HG02571 (cell line): ENCODE measurements around the gene ENAM.
A peak's percentile ranks its signal among the peaks of the same experiment; 100 is the strongest.
"Not testable (repeated sequence)": the region's sequence is repeated elsewhere in the genome, so short reads cannot be mapped to it uniquely, and the experiment has no call there.

ENCODE experiments used
- ATAC-seq: cut with Tn5 transposase; IDR thresholded peaks from one replicate; pipeline ENCODE4 v1.9.1; 2021; ENCODE audit warnings: mild to moderate bottlenecking, moderate library complexity; ENCODE audit not compliant: unreplicated experiment

Gene ENAM

DNA sequence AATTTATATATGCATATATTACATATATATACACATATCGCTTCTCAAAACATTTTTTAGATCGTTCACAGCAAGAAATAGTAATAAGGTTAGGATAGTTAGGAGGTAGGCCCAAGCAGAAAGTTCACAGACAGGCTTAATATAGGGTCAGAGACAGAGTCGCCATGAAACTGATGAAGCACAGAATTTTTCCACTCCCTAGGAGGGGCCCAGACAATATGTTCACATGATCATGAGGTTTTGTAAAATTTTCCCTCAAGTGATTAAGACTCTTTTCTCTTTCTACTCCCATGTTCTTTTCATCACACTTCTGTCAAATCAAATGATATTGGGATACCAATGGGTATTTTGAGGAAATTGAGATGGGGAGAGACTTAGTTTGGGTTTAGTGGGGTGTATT lies 5.2 kb upstream of the ENAM start:
- no peak for ATAC-seq

DNA sequence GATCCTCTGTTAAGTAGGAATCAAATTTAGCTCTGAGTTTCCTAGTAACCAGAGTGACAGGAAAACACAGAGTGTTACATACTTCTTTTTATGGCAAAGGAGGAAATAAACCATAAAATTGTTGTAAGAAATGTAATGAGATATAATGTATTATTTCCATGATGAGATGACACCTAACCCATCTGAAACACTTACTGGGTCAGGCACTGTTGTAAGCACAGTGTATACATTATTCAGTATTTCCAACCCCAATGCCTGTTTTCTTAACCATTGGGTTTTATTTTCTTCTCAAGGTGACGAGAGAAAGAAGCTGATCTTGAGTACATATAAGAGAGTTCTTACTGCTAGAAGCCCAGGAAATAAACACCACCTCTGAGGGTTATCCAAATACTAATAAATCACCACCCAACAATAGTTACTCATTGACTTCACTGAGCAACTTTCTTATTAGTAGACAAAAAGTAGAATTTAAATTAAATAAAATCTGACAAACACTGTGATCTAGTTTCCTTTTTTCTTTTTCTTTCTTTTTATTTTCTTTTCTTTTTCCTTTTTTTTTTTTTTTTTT lies 4.2 kb upstream of the ENAM start:
- no peak for ATAC-seq

DNA sequence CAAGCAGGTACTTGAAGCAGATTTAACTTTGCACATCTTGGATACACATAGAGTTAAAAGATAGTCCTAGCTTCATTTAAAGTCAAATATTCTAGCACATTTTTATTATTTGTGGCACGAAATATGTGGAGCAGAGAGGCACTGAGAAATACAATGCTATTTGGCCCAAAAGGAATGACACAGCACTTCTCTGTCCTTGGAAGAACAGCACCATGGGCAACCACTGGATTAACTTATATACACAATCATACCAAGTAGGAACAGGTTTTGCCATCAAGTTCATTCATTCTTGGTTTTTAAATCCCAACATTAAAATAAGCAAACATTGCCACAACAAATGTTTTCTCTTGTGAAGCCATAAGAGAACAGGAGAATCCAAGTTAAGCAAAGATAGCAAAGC lies 924 bp upstream of the ENAM start:
- no peak for ATAC-seq

DNA sequence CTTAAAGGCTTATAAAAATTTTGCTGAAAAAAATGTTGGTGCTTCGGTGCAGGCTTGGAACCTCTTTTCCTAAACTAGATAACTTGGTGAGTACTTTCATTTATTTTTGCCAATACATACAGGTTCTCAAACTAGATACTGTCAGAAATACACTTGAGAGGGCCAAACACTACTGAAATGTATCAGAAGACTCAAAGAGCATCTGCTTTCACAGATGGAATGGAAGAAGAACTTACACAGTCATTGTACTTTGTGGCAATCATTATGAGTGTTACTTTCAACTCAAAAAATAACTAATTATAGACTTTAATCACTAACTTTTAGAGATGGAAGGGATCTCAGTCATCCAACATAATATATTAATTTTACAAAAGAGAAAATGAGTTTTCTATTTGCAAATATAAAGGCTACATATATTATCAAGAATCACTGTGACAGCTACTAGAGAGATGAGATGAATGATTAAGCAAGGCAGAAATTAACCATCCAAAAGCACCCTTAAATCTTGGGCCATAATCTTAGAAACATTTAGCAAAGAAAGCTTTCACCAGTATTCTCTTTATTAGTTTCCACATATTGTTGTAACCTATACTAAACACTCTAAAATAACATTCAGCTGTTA lies 1.0 kb downstream of the ENAM start:
- peak; percentile 75 for ATAC-seq

DNA sequence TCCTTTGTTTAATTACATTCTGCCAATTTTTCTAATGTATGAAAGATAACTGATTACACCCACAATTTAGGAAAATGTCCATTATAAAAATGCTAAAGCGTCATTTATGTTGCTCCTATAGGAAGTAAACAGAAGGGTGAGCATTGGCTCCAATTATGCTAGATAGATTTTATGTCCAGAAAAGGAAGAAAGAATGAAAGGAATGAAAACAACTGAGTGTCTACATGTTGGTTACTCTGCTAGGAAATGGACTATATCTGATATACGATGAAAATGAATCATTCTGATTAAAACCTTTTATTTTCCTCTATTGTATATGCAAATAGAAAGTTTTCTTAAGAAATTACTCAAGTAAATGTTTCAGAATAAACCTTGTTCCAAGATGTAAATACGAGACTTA lies 1.6 kb downstream of the ENAM start:
- no peak for ATAC-seq

DNA sequence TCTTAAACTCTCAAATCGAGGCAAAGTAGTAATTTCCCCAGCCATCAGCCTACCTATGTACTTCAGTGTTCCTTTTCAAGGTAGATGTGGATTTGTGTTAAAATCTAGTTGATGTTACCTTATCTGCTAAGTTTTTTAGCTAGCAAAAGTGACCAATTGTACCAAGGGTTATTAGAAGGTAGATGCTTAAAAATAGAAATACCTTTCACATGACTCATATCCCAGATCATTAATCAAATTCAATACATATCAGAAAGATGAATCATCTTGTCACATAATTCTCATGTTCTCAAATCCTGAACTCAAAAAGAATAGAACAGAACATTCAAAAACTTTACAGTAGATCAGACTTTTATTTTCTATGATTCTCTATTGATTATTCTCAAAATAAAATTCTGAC lies 3.5 kb downstream of the ENAM start:
- ATAC-seq: no peak

DNA sequence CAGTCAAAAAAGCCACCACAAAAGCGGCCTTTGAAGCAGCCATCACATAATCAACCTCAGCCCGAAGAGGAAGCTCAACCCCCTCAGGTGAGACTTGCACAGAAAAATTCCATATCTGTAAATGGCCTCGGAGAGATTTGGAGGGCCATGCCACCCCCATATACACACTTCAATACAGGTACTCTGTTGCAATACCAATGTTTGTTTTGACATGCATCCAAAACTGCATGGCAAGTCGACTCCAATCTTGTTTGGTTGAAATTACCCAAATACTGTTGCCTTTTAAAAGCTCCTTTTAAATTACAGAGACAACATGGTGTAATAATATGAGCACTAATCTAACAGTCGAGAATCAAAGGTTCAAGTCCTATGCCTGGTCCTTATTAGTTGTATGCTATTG lies 5.9 kb downstream of the ENAM start:
- ATAC-seq: no peak

DNA sequence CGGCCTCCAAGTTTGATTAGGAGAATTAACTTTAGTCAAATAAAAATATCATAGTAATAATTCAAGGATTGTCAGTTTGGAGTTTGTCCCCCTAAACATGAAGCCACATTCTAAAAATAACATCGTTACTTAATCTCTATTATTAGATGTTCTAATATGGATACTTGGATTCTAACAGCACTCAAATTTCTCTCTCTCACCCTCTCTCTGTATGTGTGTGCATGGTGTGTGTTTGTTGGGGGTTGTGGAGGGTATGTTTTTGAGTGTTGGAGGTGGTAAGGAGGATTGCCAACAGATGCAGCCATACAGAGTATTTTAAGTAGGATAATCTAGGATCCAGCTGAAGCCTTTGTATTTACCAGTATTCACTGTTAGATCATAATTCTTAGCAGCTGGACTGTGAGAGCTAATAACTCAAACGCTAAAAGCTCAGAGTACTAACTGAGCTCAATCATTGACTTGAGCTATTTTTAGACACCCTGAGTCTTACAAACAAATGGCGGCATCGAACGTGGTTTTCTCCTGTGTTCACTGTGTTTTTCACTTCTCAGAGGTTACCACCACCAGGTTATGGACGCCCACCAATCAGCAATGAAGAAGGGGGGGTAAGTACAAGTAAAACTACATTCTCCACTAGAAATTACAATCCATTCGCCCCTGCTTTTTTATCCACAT lies 8.8 kb downstream of the ENAM start:
- ATAC-seq: no peak

DNA sequence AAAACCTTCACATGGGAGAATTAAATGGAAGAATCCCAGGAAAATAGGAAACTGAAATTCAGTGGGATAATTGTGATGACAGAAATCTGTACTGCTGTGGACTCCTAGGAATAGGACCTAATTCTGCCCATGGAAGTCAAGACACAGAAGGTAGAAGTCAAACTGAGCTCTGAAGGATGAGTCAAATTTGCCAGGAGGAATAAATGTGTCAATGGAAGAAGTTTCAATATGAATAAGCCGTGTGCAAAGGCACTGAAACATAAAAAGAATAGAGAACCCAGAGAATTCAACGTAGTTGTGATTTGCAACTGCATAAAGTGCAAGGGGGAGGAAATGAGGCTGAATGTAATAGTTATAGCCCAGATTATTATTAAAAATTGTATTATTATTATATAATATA lies 11.6 kb downstream of the ENAM start:
- peak; percentile 72 for ATAC-seq

DNA sequence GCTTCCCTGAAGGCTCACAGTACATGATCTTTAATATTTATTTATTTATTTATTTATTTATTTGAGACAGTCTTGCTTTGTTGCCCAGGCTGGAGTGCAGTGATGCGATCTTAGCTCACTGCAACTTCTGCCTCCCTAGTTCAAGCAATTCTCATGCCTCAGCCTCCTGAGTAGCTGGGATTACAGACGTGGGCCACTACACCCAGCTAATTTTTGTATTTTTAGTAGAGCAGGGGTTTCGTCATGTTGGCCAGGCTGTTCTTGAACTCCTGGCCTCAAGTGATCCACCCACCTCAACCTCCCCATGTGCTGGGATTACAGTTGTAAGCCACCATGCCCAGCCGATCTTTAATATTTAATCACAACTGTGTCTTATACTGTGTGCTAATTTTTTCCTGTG lies 22.2 kb downstream of the ENAM start:
- ATAC-seq: not testable (repeated sequence)

DNA sequence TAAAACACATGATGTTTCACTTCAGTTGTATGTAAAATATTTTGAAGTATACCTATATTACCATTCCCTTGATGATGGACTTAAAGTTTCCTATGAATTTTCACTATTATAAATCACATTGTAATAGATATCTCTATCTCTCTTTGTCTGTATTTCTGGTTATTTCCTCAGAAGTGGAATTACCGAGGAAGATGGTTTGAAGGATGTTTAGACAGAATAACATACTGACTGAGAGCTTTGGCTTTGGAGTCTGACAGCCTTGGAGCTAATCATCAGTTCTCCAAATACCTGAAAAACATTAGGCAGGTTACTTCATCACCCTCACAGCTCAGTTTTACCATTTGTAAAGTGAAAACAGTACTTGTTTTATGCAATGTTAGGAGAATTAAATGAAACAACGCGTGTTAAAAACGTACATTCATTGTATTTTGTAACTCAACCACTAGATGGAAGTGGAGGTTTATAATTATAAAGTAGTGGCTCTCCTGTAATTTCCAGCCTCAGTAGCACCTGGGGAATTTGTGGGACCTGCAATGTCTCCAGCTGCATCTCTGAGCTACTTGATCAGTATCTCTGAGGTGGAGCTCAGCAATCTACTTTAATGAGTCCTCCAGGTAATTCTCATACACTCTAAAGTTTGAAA lies 23.4 kb downstream of the ENAM start:
- no peak for ATAC-seq

DNA sequence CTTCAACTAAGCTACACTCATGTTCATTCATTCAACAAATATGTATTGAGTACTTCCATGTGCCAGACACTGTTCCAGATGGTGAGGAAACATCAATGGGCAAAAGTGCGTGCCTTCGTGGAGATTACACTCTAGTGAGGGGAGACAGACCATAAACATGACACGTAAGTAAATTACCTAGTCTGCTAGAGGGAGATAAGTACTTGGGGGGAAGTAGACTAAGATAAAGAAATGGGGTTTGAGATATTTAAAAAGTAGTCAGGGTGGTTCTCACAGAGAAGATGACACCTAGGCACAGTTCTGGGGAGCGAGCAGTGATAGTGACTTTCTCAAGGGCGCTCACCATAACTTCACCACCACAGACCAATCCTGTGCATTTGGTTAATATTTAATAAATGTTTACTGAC lies 26.1 kb downstream of the ENAM start:
- ATAC-seq: no peak

DNA sequence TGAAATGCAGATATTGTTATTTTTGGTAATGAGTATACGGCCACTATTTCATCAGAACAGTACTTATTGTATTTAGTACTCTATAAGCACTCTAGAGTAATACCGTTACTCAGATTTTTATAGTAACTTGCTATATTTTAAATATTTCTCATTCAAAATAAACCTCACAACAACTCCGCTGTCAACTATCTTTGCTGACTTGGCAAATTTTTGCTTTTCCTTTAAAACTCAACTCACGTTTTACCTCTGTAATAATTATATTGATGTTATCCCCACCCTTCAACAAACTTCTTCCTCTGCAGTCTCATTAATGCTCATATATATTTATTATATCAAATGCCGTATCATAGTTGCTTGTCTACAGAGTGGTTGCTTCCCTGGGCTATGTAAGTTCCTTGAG lies 28.8 kb downstream of the ENAM start:
- ATAC-seq: no peak

DNA sequence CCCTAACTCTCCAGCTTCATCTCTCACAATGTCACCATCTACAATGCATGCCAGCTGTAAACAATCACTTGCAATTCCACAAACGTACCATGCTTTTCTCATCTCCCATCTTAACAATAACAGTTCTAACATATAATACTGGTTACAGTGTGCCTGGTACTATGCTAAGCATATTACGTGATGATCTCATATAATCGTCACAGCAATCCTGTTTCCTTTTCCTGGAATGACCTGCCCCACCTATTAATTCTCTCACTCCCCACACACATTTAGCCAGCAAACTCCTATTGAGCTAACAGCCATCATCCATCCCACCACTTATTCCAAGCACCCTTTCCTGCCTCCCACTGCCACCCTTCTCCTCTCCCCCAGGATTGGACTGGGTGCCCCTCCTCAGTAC lies 29.9 kb downstream of the ENAM start:
- no peak for ATAC-seq

DNA sequence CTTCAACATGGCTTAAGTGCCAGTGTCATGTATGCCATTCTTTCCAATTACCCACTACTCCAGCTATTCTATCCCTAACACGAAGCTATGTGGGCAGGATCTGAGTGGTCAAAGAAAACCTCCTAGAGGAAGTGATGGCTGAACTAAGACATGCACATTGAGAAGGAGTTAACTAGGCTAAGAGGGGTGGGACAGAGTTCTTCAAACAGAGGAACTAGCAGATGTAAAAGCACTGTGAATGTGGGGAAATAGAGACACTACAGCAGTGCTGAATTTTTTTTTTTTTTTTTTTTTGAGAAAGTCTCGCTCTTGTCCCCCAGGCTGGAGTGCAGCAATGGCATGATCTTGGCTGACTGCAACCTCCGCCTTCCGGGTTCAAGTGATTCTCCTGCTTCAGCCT lies 31.6 kb downstream of the ENAM start:
- ATAC-seq: no peak

DNA sequence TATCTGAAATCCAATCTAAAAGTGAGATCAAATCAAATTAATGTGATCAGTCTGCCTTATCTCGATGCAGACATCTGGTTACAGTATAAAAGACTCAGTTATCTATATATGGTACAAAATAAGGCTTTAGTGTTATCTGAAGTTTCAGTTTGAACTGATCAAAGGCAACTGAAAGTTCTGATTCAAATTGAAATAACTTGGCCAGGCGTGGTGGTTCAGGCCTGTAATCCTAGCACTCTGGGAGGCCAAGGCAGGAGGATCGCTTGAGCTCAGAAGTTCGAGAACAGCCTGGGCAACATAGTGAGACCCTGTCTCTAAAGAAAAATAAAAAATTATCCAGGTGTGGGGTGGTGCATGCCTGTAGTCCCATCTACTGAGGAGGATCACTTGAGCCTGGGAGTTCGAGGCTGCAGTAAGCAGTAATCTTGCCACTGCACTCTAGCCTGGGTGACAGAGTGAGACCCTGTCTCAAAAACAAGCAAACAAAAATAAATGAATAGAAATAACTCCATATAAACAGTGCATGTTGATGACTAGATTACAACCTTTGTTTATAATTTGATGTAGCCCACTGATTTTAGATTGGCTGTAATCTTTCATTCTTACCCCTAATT lies 32.9 kb downstream of the ENAM start:
- ATAC-seq: peak; percentile 67

DNA sequence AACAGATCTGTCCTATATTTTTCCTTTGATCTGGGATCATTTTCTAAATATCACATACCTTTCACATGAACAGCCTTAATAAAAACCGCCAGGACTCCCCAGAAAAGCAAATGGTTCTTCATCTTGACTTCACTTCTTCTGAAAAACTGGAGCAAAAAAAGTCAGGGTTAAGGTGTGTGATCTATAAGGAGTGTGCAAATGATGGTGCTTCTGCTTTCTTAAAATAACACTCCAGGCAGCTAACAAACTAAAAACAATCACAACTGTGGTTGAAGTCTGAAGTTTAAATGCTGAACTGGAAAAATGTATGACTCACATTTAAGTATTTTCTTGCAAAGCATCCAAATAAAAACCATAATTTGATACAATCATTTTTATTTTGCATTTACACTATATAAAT lies 37.8 kb downstream of the ENAM start, which contains the start of gene JCHAIN:
TSS of gene JCHAIN (minus strand) at position 140 of the 400 bp plus-strand sequence. CDS start at position 122, 18 bp downstream.
- ATAC-seq: peak; percentile 52

DNA sequence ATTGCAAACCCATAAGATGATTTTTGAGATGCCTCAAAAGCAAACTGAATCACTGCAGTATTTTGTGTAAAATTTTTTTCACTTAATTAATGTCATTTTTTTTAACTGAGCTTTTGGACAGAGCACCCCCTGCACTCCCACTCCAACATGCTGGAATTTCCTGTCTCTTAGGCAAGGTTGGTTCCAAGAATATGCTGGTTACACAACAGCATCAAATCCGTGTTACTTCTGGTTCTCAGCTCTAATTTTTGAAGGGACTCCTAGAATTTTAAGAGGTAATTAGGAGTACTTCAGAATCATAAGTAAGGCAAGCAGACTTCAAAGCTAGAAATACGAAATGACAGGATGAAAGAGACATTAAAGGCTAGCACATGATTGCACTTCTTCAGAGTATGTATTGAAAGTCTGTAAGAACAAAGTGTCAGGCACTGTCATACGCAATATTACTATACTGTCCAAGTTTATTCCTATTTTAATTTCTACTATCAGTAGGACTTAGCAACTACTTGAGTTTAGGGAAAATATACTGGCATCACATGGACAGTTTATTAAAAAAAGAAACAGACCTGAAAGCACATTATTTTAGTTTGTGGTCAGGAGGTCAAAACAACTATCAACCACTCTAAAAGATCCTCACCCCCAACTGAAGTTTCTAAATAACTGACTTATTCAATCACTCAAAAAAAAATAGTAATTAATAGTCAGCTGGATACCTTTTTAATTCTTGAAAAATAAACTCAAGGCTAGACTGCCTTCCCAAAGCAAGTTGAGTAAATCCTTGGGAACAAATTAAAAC lies 39.4 kb downstream of the ENAM start:
- no peak for ATAC-seq

DNA sequence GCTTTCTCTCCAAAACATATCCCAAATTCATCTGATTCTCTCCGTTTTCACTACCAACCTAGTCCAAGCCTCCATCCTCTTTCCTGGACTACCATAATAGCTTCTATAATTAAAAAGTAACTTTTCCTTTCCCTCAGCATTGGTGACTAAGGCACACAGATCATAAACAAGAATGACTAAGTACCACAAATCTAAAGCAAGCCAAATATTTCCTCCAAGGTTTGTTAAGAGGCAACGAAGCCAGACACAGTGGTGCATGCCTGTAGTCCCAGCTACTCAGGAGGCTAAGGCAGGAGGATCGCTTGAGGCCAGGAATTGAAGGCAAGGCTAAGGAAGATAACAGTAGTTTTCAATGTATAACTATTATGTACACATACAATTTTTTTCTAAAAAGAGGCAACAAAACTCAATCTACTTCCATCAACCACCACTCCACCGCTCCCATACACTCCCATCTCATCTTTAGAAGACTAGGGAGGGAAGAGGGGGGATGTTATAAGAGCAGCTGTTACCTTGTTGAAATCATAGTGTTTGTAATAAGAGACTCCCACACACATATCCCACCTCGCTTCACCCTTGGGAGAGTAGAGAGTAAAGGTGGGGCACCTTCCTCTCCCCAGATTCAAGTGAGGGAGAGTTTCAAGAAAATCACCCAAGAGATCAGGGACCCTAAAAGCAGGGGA lies 41.9 kb downstream of the ENAM start:
- ATAC-seq: no peak

DNA sequence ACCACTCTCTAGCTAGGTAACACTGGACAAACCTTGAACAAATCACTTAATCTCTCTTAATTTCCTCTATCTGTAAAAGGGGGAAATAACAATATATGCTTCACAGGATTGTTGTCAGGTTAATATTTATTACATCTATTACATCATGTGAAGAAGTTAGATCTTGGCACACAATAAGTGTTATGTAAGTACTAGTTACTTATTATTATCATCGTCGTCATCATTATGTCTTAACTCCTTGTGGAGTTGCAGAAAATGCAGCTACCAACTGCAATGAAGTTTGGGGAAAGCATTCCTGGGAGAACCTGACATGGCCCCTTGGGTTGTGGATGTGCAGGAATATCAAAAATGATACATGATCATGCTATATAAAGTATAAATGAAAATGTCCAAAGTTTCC lies 42.5 kb downstream of the ENAM start:
- ATAC-seq: no peak
